ENCODE data around the gene EGFL7. TPM values are rescaled to one million over a fixed set of nuclear protein-coding genes. Genes with fewer than 3 reads are reported as not detected.

The EGFL7 gene
- total and polyA plus RNA-seq, 10 of the 15 experiments (the other 5 are each of a cell fraction or from before 2014, with no cell fraction given) = 0.06 to 0.46 (median 0.19) TPM; not detected in 5

- in situ Hi-C loops (cut with MboI) (loop anchor here (5.0 kb wide), 1 partner anchor 135 kb away; no protein-coding TSS in a partner anchor), intact Hi-C loops (cut with micrococcal nuclease; ENCODE audit: unreplicated experiment) (no loop called here)
- no peaks in the 10 kb centered on the region for H3K9me3 ChIP-seq (replicated peaks; ENCODE audit: control insufficient read depth, insufficient read depth, low read length)
- ATAC-seq = no peak
- H3K27ac ChIP-seq (ENCODE audit: control insufficient read depth, insufficient read depth) = no peak overlapping the region
- H3K79me2 ChIP-seq (ENCODE audit: control insufficient read depth, insufficient read depth, low read length) = no peaks in the 10 kb centered on the region
- H3K4me3 ChIP-seq = no peak overlapping the region
- H3K9ac ChIP-seq (ENCODE audit: control insufficient read depth, insufficient read depth, low read length) = no peak overlapping the region
- no peak for FAIRE-seq
- CTCF ChIA-PET = interaction anchor here (1.0 to 8.5 kb wide), 3 partner anchors 44 to 140 kb away, joined by 3 to 223 read pairs (median 3); no protein-coding TSS in a partner anchor
- H3K36me3 ChIP-seq (ENCODE audit: control insufficient read depth in 2 of 2, insufficient read depth in 2 of 2, low read length in 1 of 2) = no peaks in the 10 kb centered on the region
- RAD21 ChIA-PET (ENCODE audit: unreplicated experiment) = interaction anchor here (0.8 to 7.7 kb wide), 4 partner anchors 63 to 282 kb away, joined by 3 to 126 read pairs (median 6); no protein-coding TSS in a partner anchor
- SMC1A ChIA-PET (ENCODE audit: uncharacterized antibody, unreplicated experiment) = interaction anchor here (1.9 kb wide), 1 partner anchor 139 kb away, joined by 5 read pairs; no protein-coding TSS in a partner anchor
- no peak overlapping the region for H3K4me2 ChIP-seq (ENCODE audit: control insufficient read depth, insufficient read depth)
- no peak for DNase-seq (ENCODE audit: low read depth, low spot score)
- TF ChIP-seq KAT2A (conservative IDR thresholded peaks at IDR 0.05; ENCODE audit: control insufficient read depth, low read depth, low read length) = no peak
- TF ChIP-seq FOS (IDR thresholded peaks at IDR 0.05; ENCODE audit: borderline replicate concordance, extremely low read depth, insufficient read length) = no peak
- TF ChIP-seq NR2F1 (conservative IDR thresholded peaks at IDR 0.05) = no peak
- no peak for TF ChIP-seq TCF12 (IDR thresholded peaks at IDR 0.05; ENCODE audit: low read depth, low read length)
- TF ChIP-seq IRF4 (IDR thresholded peaks at IDR 0.05; ENCODE audit: low read depth, low read length) = no peak
- TF ChIP-seq PAX5 (IDR thresholded peaks at IDR 0.05; ENCODE audit: borderline replicate concordance, low read depth, low read length) = no peak
- TF ChIP-seq JUND (IDR thresholded peaks at IDR 0.05; ENCODE audit: low read depth, low read length) = no peak
- TF ChIP-seq EED (IDR thresholded peaks at IDR 0.05; ENCODE audit: low read depth) = no peak
- no peak for TF ChIP-seq MEF2A (IDR thresholded peaks at IDR 0.05; ENCODE audit: insufficient read depth, low read depth, low read length)
- TF ChIP-seq ZBTB4 (CRISPR knock-in tag; IDR thresholded peaks at IDR 0.05) = no peak
- TF ChIP-seq CBX3 (IDR thresholded peaks at IDR 0.05; ENCODE audit: borderline replicate concordance, low read depth) = no peak
- H4K20me1 ChIP-seq (ENCODE audit: control insufficient read depth, insufficient read depth) = no peaks in the 10 kb centered on the region
- H3K27me3 ChIP-seq (replicated peaks in 1 of 2; ENCODE audit: control insufficient read depth in 2 of 2, insufficient read depth in 2 of 2, low read length in 1 of 2) = no peaks in the 10 kb centered on the region; a peak in 1 of 4 replicates
- no peaks in the 10 kb centered on the region; the same call in 1 of the 2 replicates for H3K4me1 ChIP-seq (ENCODE audit: control insufficient read depth, insufficient read depth, low read length)
- POLR2A ChIA-PET = interaction anchor here (0.6 kb wide), 1 partner anchor 15 kb away, joined by 4 read pairs; no protein-coding TSS in a partner anchor
- no TSS peak for BruUV-seq (replicated peaks)
- H2AFZ ChIP-seq (ENCODE audit: control insufficient read depth, low read depth, low read length) = no peak overlapping the region
- WGBS (ENCODE audit: insufficient coverage, insufficient replicate concordance, low lambda C conversion rate, missing lambda C conversion rate) = 60% methylated on average over 17 of the region's 17 CpGs
These were observed 35.0 kb upstream of the EGFL7 start for GRCh38 chr9:136627703-136628102.

All from GM12878 (cell line).